AG10803 (cell line): ENCODE data around the gene CACNG3.
"Not testable (repeated sequence)": the region's sequence is repeated elsewhere in the genome, so short reads cannot be mapped to it uniquely, and the experiment has no call there.

Experiments
- DNase-seq: peaks from one replicate; pipeline ENCODE4 v3.0.0; 2010; ENCODE audit warnings: low read depth
- H3K4me3 ChIP-seq: 2 replicates; pipeline ENCODE4 v1.5.1; 2011; ENCODE audit warnings: mild to moderate bottlenecking, low read length, control low read depth
- CTCF ChIP-seq: conservative IDR thresholded peaks from 2 replicates; pipeline ENCODE4 v1.5.1; 2011; ENCODE audit warnings: mild to moderate bottlenecking, low read length, control low read depth, inconsistent platforms

CACNG3 gene

GRCh38 chr16:24291932-24292331 lies 35.8 kb downstream of the CACNG3 start:
- no peak for DNase-seq
- H3K4me3 ChIP-seq, result no peak overlapping the region

GRCh38 chr16:24294131-24294530 lies 38.0 kb downstream of the CACNG3 start:
- no peak for TF ChIP-seq CTCF
- DNase-seq, result no peak
- no peak overlapping the region for H3K4me3 ChIP-seq

More at GRCh38 chr16:24291932-24292331, 35.8 kb downstream of the CACNG3 start:
- no peak for TF ChIP-seq CTCF

- no peak for TF ChIP-seq CTCF
- DNase-seq, result no peak
Measured at GRCh38 chr16:24297375-24297774, 41.2 kb downstream of the CACNG3 start.

GRCh38 chr16:24298548-24299167 lies 42.5 kb downstream of the CACNG3 start:
- no peak overlapping the region for H3K4me3 ChIP-seq
- no peak for DNase-seq
- no peak for TF ChIP-seq CTCF

More at GRCh38 chr16:24297375-24297774, 41.2 kb downstream of the CACNG3 start:
- H3K4me3 ChIP-seq, result no peak overlapping the region

- not testable (repeated sequence) for DNase-seq, H3K4me3 ChIP-seq
Measured at GRCh38 chr16:24300750-24301149, 44.6 kb downstream of the CACNG3 start.

- no peak for DNase-seq
- no peak overlapping the region for H3K4me3 ChIP-seq
Measured at GRCh38 chr16:24302636-24303035, 46.5 kb downstream of the CACNG3 start.

GRCh38 chr16:24308200-24308599 lies 52.1 kb downstream of the CACNG3 start:
- no peak overlapping the region for H3K4me3 ChIP-seq
- TF ChIP-seq CTCF, result no peak
- DNase-seq, result no peak

More at GRCh38 chr16:24302636-24303035, 46.5 kb downstream of the CACNG3 start:
- TF ChIP-seq CTCF, result no peak
